ENCODE results near the gene CSF3. TPM values are rescaled to one million over a fixed set of nuclear protein-coding genes. Genes with fewer than 3 reads are reported as not detected.
A peak's percentile ranks its signal among the peaks of the same experiment; 100 is the strongest.

The CSF3 gene
- polyA plus RNA-seq, 4 donors = 2.0 to 2.8 TPM; not detected in 2

DNA sequence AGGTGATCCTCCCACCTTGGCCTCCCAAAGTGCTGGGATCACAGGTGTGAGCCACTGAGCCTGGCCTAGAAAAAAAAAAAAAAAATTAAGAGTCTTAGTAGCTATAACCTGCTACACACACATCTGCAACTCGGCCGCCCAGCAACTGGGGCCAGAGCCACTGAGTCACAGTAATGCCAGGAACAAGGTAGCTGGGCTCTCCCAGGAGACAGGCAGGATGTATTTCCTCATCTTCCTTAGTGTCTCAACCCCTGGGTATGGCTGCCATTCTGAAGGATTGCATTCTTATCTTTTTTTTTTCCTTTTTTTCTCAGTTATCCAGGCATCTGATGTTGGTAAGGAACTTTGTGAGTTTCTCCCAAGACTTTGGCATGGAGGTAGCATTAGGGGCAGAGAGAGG, 41.7 kb upstream of the CSF3 start:
- DNase-seq = no peak
- H3K36me3 ChIP-seq (ENCODE audit: control insufficient read depth in 3 of 3, insufficient read depth in 2 of 3, low read depth in 1 of 3, low read length in 3 of 3) = no peaks in the 10 kb centered on the region
- peaks cover 0 to 4% (median 0%) of the 10 kb centered on the region in 3 donors for H3K27me3 ChIP-seq (ENCODE audit: control insufficient read depth in 3 of 3, insufficient read depth in 3 of 3, low read length in 3 of 3)
- peaks cover 0 to 23% (median 0%) of the 10 kb centered on the region in 3 donors for H3K4me1 ChIP-seq (ENCODE audit: control insufficient read depth in 3 of 3, insufficient read depth in 2 of 3, low read depth in 1 of 3, low read length in 2 of 3)
- H3K9me3 ChIP-seq (ENCODE audit: control insufficient read depth in 2 of 2, insufficient read depth in 1 of 2, low read depth in 1 of 2, low read length in 1 of 2) = no peaks in the 10 kb centered on the region
- FAIRE-seq = no peak
- WGBS, 3 donors = 89 to 94% (median 92%) methylated on average over 2 of the region's 2 CpGs
- H3K4me3 ChIP-seq (ENCODE audit: low read depth in 1 of 3, low read length in 3 of 3) = no peak overlapping the region
- H3K27ac ChIP-seq (ENCODE audit: low read depth in 1 of 3, low read length in 2 of 3) = no peak overlapping the region

GRCh38 chr17:39974433-39974832, 40.8 kb upstream of the CSF3 start:
- no peaks in the 10 kb centered on the region for H3K36me3 ChIP-seq (ENCODE audit: control insufficient read depth in 3 of 3, insufficient read depth in 2 of 3, low read depth in 1 of 3, low read length in 3 of 3)
- no peak overlapping the region for H3K4me3 ChIP-seq (ENCODE audit: low read depth in 1 of 3, low read length in 3 of 3)
- 77 to 87% (median 85%) methylated on average over 5 of the region's 5 CpGs for WGBS, 3 donors
- peaks cover 0 to 14% (median 0%) of the 10 kb centered on the region in 3 donors for H3K4me1 ChIP-seq (ENCODE audit: control insufficient read depth in 3 of 3, insufficient read depth in 2 of 3, low read depth in 1 of 3, low read length in 2 of 3)
- H3K27ac ChIP-seq (ENCODE audit: low read depth in 1 of 3, low read length in 2 of 3) = no peak overlapping the region
- peaks cover 0 to 4% (median 0%) of the 10 kb centered on the region in 3 donors for H3K27me3 ChIP-seq (ENCODE audit: control insufficient read depth in 3 of 3, insufficient read depth in 3 of 3, low read length in 3 of 3)
- no peak for DNase-seq
- no peaks in the 10 kb centered on the region for H3K9me3 ChIP-seq (ENCODE audit: control insufficient read depth in 2 of 2, insufficient read depth in 1 of 2, low read depth in 1 of 2, low read length in 1 of 2)
- FAIRE-seq = no peak

GRCh38 chr17:39975801-39976200, 39.4 kb upstream of the CSF3 start:
- Histone ChIP-seq H3K4me3 (ENCODE audit: low read depth in 1 of 3, low read length in 3 of 3) (no peak overlapping the region), H3K36me3 (ENCODE audit: control insufficient read depth in 3 of 3, insufficient read depth in 2 of 3, low read depth in 1 of 3, low read length in 3 of 3) (no peaks in the 10 kb centered on the region), H3K4me1 (ENCODE audit: control insufficient read depth in 3 of 3, insufficient read depth in 2 of 3, low read depth in 1 of 3, low read length in 2 of 3) (peaks cover 0 to 4% (median 3%) of the 10 kb centered on the region in 3 donors), H3K27me3 (ENCODE audit: control insufficient read depth in 3 of 3, insufficient read depth in 3 of 3, low read length in 3 of 3) (peaks cover 0 to 4% (median 0%) of the 10 kb centered on the region in 3 donors), H3K9me3 (ENCODE audit: control insufficient read depth in 2 of 2, insufficient read depth in 1 of 2, low read depth in 1 of 2, low read length in 1 of 2) (no peaks in the 10 kb centered on the region), H3K27ac (ENCODE audit: low read depth in 1 of 3, low read length in 2 of 3) (no peak overlapping the region)
- 66 to 79% (median 72%) methylated on average over 4 of the region's 4 CpGs for whole genome bisulfite sequencing, 3 donors
- FAIRE-seq (no peak), DNase-seq (no peak)

DNA sequence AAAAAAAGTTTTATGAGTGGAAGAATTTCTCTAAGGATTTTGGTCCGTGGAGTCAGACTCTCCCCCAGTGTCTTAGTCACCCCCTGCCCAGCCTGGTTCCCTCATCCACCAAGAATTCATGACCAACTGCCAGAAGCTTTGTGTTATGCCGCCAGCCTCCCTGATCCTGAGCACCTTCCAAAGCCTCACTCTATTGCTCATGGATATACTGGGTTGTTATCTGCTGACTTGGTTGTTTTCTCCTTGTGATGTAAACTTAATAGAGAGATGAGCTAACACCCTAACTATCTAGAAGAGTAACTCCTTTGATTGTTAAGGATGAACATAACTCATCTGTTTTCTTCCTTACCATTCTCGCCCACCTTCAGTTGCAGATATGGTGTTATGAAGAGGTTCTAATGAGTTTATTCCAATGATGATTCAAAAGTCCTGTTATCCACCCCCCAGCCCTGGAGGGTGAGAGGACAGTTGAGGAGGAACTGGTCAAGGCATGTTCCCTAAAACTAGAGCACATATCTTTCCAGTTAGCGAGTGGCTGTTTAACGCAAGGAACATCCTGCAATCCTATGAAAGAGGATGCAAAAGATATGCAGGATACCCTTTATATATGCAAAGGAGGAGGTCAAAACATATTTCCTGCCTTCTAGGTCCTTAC, 36.1 kb upstream of the CSF3 start:
- FAIRE-seq = no peak
- H3K9me3 ChIP-seq (ENCODE audit: control insufficient read depth in 2 of 2, insufficient read depth in 1 of 2, low read depth in 1 of 2, low read length in 1 of 2) = no peaks in the 10 kb centered on the region
- DNase-seq = no peak
- H3K4me1 ChIP-seq (ENCODE audit: control insufficient read depth in 3 of 3, insufficient read depth in 2 of 3, low read depth in 1 of 3, low read length in 2 of 3) = peaks cover 0 to 8% (median 8%) of the 10 kb centered on the region in 3 donors
- no peak overlapping the region for H3K27ac ChIP-seq (ENCODE audit: low read depth in 1 of 3, low read length in 2 of 3)
- H3K4me3 ChIP-seq (ENCODE audit: low read depth in 1 of 3, low read length in 3 of 3) = no peak overlapping the region
- H3K36me3 ChIP-seq (ENCODE audit: control insufficient read depth in 3 of 3, insufficient read depth in 2 of 3, low read depth in 1 of 3, low read length in 3 of 3) = peaks cover 0 to 8% (median under 1%) of the 10 kb centered on the region in 3 donors
- 78 to 88% (median 82%) methylated on average over 5 of the region's 5 CpGs for WGBS, 3 donors
- H3K27me3 ChIP-seq (ENCODE audit: control insufficient read depth in 3 of 3, insufficient read depth in 3 of 3, low read length in 3 of 3) = peaks cover 0 to 4% (median 0%) of the 10 kb centered on the region in 3 donors

DNA sequence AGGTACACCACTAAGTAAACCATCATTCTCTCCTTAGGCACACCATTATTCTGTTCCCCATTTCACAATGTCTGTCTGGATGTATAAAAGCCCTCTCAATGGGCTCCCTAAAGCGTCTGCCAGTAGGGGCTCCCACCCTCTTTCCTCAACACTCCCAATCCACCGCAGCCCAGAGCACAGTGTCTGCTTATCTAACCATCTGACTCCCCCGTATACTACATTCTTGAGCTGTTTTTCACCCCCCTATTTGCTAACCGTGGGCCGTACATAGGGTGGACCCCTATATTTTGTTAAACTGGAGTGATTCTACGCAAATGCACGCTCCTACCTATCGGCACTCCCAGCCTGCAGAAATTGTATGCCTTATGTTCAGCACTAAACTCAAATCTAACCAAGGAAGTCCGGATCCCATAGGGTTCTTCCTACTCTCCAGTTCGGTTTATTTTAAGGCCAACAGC, 35.3 kb upstream of the CSF3 start:
- peak overlapping the region; percentile 18 to 96 (median 46) for H3K27ac ChIP-seq (ENCODE audit: low read depth in 1 of 3, low read length in 2 of 3)
- H3K9me3 ChIP-seq (ENCODE audit: control insufficient read depth in 2 of 2, insufficient read depth in 1 of 2, low read depth in 1 of 2, low read length in 1 of 2) = no peaks in the 10 kb centered on the region
- peaks cover 0 to 4% (median 0%) of the 10 kb centered on the region in 3 donors for H3K27me3 ChIP-seq (ENCODE audit: control insufficient read depth in 3 of 3, insufficient read depth in 3 of 3, low read length in 3 of 3)
- DNase-seq (no peak), FAIRE-seq (no peak)
- 0 to 1% (median 1%) methylated on average over 10 of the region's 10 CpGs for WGBS, 3 donors
- H3K36me3 ChIP-seq (ENCODE audit: control insufficient read depth in 3 of 3, insufficient read depth in 2 of 3, low read depth in 1 of 3, low read length in 3 of 3) = peaks cover 2 to 16% (median 6%) of the 10 kb centered on the region in 3 donors
- H3K4me1 ChIP-seq (ENCODE audit: control insufficient read depth in 3 of 3, insufficient read depth in 2 of 3, low read depth in 1 of 3, low read length in 2 of 3) = peaks cover 0 to 8% (median 8%) of the 10 kb centered on the region in 3 donors
- H3K4me3 ChIP-seq (ENCODE audit: low read depth in 1 of 3, low read length in 3 of 3) = peak overlapping the region; percentile 27 to 51 (median 50)

DNA sequence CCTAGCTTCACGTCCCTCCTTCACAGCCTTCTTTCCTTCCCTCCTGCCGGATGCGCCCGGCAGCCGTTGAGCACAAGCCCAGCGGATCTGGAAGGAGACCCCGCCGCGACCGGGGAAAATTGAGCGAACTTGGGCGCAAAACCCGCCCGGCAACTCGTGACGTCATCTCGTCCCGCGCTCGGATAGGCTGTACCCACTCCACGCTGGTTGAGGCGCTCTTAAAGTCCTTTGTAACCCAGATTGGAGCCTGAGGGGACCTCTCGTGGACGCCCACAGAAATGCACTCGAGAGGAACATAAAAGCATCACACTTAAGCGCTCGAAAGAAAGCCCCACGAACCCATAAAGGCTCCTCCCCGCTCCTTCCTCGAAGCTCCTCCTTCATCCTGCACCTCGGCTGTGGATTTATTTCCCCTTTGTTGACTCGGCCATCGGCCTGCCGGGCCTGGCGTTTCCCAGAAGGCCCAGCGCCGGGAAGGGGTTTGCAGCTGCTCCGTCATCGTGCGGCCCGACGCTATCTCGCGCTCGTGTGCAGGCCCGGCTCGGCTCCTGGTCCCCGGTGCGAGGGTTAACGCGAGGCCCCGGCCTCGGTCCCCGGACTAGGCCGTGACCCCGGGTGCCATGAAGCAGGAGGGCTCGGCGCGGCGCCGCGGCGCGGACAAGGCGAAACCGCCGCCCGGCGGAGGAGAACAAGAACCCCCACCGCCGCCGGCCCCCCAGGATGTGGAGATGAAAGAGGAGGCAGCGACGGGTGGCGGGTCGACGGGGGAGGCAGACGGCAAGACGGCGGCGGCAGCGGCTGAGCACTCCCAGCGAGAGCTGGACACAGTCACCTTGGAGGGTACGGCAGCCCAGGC, 34.7 kb upstream of the CSF3 start, which contains the start of gene PSMD3:
Gene PSMD3, plus strand, starts transcription at position 457 of the 856 bp plus-strand sequence. Its CDS starts 164 bp downstream, at position 621.
- Histone ChIP-seq H3K4me1 (ENCODE audit: control insufficient read depth in 3 of 3, insufficient read depth in 2 of 3, low read depth in 1 of 3, low read length in 2 of 3) (peaks cover 0 to 8% (median 8%) of the 10 kb centered on the region in 3 donors), H3K27ac (ENCODE audit: low read depth in 1 of 3, low read length in 2 of 3) (peak within 1 kb of the TSS; percentile 74 to 96 (median 91)), H3K36me3 (ENCODE audit: control insufficient read depth in 3 of 3, insufficient read depth in 2 of 3, low read depth in 1 of 3, low read length in 3 of 3) (peaks cover 6 to 22% (median 10%) of the 10 kb centered on the region in 3 donors), H3K27me3 (ENCODE audit: control insufficient read depth in 3 of 3, insufficient read depth in 3 of 3, low read length in 3 of 3) (peaks cover 0 to 4% (median 0%) of the 10 kb centered on the region in 3 donors), H3K9me3 (ENCODE audit: control insufficient read depth in 2 of 2, insufficient read depth in 1 of 2, low read depth in 1 of 2, low read length in 1 of 2) (no peaks in the 10 kb centered on the region), H3K4me3 (ENCODE audit: low read depth in 1 of 3, low read length in 3 of 3) (peak within 1 kb of the TSS; percentile 87 to 94 (median 93))
- DNase-seq = peak; percentile 100
- 0 to 1% (median 0%) methylated on average over 77 to 84 of the region's 84 CpGs for WGBS, 3 donors
- FAIRE-seq = no peak

GRCh38 chr17:39981207-39981741, 34.0 kb upstream of the CSF3 start:
- peaks cover 0 to 8% (median 8%) of the 10 kb centered on the region in 3 donors for H3K4me1 ChIP-seq (ENCODE audit: control insufficient read depth in 3 of 3, insufficient read depth in 2 of 3, low read depth in 1 of 3, low read length in 2 of 3)
- DNase-seq (peak in 1 of 2 donors; percentile 18), FAIRE-seq (no peak)
- peak overlapping the region; percentile 74 to 96 (median 91) for H3K27ac ChIP-seq (ENCODE audit: low read depth in 1 of 3, low read length in 2 of 3)
- peaks cover 8 to 27% (median 10%) of the 10 kb centered on the region in 3 donors for H3K36me3 ChIP-seq (ENCODE audit: control insufficient read depth in 3 of 3, insufficient read depth in 2 of 3, low read depth in 1 of 3, low read length in 3 of 3)
- H3K4me3 ChIP-seq (ENCODE audit: low read depth in 1 of 3, low read length in 3 of 3) = peak overlapping the region; percentile 87 to 94 (median 93)
- peaks cover 0 to 4% (median 0%) of the 10 kb centered on the region in 3 donors for H3K27me3 ChIP-seq (ENCODE audit: control insufficient read depth in 3 of 3, insufficient read depth in 3 of 3, low read length in 3 of 3)
- no peaks in the 10 kb centered on the region for H3K9me3 ChIP-seq (ENCODE audit: control insufficient read depth in 2 of 2, insufficient read depth in 1 of 2, low read depth in 1 of 2, low read length in 1 of 2)
- 0% methylated on average over 9 to 15 of the region's 15 CpGs for WGBS, 3 donors
